ENCODE results near the gene OR10H3. TPM values are rescaled to one million over a fixed set of nuclear protein-coding genes. Genes with fewer than 3 reads are reported as not detected.

Gene OR10H3
- total and polyA plus RNA-seq, 2 experiments from 2014 or later: not detected

DNA sequence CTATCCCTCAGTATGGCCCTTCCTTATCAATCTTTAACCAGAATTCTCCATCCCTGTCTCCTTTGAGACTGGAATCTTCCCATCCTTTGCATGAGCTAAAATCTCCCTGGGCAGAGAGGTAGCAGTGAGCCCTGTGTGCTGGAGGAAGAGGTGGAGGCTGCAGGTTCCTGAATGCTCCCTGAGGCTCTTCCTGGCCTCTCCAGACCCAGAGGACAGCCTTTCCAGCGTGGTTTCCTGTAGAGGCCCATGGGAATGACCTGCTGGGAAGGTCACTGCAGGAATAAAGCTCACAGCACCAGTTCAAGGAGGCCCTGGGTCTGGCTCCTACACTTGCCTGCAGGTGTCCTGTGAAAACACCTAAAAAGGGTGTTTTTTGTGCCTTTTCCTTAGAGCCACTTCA lies 5.4 kb upstream of the OR10H3 start:
- Histone ChIP-seq H3K27me3 (ENCODE audit: insufficient read depth) (no peaks in the 10 kb centered on the region), H3K9me2 (ENCODE audit: insufficient read depth) (no peaks in the 10 kb centered on the region), H3F3A (replicated peaks; ENCODE audit: low read depth) (no peaks in the 10 kb centered on the region), H3K4me1 (ENCODE audit: insufficient read depth) (no peaks in the 10 kb centered on the region), H3K4me2 (no peak overlapping the region), H3K27ac (ENCODE audit: low read depth) (no peak overlapping the region), H4K20me1 (replicated peaks; ENCODE audit: insufficient read depth) (no peaks in the 10 kb centered on the region), H3K4me3 (no peak overlapping the region), H3K79me2 (replicated peaks; ENCODE audit: insufficient read depth) (no peaks in the 10 kb centered on the region), H2AFZ (no peak overlapping the region), H3K36me3 (ENCODE audit: insufficient read depth) (no peaks in the 10 kb centered on the region)
- DNase-seq (ENCODE audit: low spot score): no peak
- Mint-ChIP-seq H3K4me3 (no peak overlapping the region), H3K36me3 (ENCODE audit: low read depth) (peaks cover 29% of the 10 kb centered on the region), H3K4me1 (no peaks in the 10 kb centered on the region), H3K27me3 (ENCODE audit: insufficient read depth, low read depth, poor library complexity) (peaks cover 7% of the 10 kb centered on the region), H3K27ac (no peak overlapping the region), H3K9me3 (peaks cover 89% of the 10 kb centered on the region)
- TF ChIP-seq STAT1 (IDR thresholded peaks at IDR 0.05; ENCODE audit: unreplicated experiment) (no peak), NANOG (IDR thresholded peaks at IDR 0.05; ENCODE audit: borderline replicate concordance) (no peak), ZNF114 (CRISPR knock-in tag; IDR thresholded peaks at IDR 0.05) (no peak), POLR2AphosphoS5 (IDR thresholded peaks at IDR 0.05; ENCODE audit: low read depth) (no peak), EZH2 (IDR thresholded peaks at IDR 0.05; ENCODE audit: low read depth, unreplicated experiment) (no peak), JUNB (IDR thresholded peaks at IDR 0.05; ENCODE audit: unreplicated experiment) (no peak), EZH2phosphoT487 (IDR thresholded peaks at IDR 0.05; ENCODE audit: unreplicated experiment) (no peak)
- TF ChIP-seq, protein P1, sequence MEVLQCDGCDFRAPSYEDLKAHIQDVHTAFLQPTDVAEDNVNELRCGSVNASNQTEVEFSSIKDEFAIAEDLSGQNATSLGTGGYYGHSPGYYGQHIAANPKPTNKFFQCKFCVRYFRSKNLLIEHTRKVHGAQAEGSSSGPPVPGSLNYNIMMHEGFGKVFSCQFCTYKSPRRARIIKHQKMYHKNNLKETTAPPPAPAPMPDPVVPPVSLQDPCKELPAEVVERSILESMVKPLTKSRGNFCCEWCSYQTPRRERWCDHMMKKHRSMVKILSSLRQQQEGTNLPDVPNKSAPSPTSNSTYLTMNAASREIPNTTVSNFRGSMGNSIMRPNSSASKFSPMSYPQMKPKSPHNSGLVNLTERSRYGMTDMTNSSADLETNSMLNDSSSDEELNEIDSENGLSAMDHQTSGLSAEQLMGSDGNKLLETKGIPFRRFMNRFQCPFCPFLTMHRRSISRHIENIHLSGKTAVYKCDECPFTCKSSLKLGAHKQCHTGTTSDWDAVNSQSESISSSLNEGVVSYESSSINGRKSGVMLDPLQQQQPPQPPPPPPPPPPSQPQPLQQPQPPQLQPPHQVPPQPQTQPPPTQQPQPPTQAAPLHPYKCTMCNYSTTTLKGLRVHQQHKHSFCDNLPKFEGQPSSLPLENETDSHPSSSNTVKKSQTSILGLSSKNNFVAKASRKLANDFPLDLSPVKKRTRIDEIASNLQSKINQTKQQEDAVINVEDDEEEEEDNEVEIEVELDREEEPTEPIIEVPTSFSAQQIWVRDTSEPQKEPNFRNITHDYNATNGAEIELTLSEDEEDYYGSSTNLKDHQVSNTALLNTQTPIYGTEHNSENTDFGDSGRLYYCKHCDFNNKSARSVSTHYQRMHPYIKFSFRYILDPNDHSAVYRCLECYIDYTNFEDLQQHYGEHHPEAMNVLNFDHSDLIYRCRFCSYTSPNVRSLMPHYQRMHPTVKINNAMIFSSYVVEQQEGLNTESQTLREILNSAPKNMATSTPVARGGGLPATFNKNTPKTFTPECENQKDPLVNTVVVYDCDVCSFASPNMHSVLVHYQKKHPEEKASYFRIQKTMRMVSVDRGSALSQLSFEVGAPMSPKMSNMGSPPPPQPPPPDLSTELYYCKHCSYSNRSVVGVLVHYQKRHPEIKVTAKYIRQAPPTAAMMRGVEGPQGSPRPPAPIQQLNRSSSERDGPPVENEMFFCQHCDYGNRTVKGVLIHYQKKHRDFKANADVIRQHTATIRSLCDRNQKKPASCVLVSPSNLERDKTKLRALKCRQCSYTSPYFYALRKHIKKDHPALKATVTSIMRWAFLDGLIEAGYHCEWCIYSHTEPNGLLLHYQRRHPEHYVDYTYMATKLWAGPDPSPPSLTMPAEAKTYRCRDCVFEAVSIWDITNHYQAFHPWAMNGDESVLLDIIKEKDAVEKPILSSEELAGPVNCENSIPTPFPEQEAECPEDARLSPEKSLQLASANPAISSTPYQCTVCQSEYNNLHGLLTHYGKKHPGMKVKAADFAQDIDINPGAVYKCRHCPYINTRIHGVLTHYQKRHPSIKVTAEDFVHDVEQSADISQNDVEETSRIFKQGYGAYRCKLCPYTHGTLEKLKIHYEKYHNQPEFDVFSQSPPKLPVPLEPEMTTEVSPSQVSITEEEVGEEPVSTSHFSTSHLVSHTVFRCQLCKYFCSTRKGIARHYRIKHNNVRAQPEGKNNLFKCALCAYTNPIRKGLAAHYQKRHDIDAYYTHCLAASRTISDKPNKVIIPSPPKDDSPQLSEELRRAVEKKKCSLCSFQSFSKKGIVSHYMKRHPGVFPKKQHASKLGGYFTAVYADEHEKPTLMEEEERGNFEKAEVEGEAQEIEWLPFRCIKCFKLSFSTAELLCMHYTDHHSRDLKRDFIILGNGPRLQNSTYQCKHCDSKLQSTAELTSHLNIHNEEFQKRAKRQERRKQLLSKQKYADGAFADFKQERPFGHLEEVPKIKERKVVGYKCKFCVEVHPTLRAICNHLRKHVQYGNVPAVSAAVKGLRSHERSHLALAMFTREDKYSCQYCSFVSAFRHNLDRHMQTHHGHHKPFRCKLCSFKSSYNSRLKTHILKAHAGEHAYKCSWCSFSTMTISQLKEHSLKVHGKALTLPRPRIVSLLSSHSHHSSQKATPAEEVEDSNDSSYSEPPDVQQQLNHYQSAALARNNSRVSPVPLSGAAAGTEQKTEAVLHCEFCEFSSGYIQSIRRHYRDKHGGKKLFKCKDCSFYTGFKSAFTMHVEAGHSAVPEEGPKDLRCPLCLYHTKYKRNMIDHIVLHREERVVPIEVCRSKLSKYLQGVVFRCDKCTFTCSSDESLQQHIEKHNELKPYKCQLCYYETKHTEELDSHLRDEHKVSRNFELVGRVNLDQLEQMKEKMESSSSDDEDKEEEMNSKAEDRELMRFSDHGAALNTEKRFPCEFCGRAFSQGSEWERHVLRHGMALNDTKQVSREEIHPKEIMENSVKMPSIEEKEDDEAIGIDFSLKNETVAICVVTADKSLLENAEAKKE (CRISPR knock-in tag; IDR thresholded peaks at IDR 0.05): no peak
- TF ChIP-seq, protein P2, sequence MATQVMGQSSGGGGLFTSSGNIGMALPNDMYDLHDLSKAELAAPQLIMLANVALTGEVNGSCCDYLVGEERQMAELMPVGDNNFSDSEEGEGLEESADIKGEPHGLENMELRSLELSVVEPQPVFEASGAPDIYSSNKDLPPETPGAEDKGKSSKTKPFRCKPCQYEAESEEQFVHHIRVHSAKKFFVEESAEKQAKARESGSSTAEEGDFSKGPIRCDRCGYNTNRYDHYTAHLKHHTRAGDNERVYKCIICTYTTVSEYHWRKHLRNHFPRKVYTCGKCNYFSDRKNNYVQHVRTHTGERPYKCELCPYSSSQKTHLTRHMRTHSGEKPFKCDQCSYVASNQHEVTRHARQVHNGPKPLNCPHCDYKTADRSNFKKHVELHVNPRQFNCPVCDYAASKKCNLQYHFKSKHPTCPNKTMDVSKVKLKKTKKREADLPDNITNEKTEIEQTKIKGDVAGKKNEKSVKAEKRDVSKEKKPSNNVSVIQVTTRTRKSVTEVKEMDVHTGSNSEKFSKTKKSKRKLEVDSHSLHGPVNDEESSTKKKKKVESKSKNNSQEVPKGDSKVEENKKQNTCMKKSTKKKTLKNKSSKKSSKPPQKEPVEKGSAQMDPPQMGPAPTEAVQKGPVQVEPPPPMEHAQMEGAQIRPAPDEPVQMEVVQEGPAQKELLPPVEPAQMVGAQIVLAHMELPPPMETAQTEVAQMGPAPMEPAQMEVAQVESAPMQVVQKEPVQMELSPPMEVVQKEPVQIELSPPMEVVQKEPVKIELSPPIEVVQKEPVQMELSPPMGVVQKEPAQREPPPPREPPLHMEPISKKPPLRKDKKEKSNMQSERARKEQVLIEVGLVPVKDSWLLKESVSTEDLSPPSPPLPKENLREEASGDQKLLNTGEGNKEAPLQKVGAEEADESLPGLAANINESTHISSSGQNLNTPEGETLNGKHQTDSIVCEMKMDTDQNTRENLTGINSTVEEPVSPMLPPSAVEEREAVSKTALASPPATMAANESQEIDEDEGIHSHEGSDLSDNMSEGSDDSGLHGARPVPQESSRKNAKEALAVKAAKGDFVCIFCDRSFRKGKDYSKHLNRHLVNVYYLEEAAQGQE (IDR thresholded peaks at IDR 0.05; ENCODE audit: unreplicated experiment): no peak
- TF ChIP-seq, protein P3, sequence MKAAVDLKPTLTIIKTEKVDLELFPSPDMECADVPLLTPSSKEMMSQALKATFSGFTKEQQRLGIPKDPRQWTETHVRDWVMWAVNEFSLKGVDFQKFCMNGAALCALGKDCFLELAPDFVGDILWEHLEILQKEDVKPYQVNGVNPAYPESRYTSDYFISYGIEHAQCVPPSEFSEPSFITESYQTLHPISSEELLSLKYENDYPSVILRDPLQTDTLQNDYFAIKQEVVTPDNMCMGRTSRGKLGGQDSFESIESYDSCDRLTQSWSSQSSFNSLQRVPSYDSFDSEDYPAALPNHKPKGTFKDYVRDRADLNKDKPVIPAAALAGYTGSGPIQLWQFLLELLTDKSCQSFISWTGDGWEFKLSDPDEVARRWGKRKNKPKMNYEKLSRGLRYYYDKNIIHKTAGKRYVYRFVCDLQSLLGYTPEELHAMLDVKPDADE (IDR thresholded peaks at IDR 0.05): no peak
- TF ChIP-seq, protein P4, sequence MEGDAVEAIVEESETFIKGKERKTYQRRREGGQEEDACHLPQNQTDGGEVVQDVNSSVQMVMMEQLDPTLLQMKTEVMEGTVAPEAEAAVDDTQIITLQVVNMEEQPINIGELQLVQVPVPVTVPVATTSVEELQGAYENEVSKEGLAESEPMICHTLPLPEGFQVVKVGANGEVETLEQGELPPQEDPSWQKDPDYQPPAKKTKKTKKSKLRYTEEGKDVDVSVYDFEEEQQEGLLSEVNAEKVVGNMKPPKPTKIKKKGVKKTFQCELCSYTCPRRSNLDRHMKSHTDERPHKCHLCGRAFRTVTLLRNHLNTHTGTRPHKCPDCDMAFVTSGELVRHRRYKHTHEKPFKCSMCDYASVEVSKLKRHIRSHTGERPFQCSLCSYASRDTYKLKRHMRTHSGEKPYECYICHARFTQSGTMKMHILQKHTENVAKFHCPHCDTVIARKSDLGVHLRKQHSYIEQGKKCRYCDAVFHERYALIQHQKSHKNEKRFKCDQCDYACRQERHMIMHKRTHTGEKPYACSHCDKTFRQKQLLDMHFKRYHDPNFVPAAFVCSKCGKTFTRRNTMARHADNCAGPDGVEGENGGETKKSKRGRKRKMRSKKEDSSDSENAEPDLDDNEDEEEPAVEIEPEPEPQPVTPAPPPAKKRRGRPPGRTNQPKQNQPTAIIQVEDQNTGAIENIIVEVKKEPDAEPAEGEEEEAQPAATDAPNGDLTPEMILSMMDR (conservative IDR thresholded peaks at IDR 0.05; ENCODE audit: low read depth in 2 of 2): no peak
- no peak for ATAC-seq

Data from GM23338 (cell line).